Measurements from ENCODE around the gene PLAAT2. TPM values are rescaled to one million over a fixed set of nuclear protein-coding genes. Genes with fewer than 3 reads are reported as not detected.
"Not testable (repeated sequence)": the region's sequence is repeated elsewhere in the genome, so short reads cannot be mapped to it uniquely, and the experiment has no call there.

PLAAT2 gene
- total RNA-seq, 1 donor from 2014 or later, result not detected

DNA sequence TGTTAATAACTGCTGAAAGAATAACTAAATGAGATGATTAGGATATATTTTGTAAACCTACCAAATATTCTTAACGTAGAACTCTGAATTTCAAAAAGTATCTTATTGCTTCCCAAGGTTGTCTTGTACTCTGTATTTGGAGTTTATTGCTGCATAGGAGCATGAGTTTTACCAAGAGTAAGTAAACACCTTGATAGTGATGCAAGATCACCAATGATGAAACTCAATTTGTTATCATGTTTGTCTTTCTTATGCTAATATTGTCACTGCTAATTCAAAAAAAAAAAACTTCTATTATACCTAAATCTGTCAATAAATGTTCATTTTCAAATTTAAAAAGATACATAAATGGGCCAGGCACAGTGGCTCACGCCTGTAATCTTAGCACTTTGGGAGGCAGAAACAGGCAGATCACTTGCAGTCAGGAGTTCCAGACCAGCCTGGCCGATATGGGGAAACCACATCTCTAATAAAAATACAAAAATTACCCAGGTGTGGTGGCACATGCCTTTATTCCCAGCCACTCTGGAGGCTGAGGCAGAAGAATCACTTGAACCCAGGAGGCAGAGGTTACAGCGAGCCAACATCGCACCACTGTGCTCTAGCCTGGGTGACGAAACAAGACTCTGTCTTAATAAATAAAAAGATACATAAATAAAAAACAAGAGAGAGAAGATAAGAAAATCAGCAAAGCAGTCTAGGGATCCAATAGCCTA lies 23.4 kb upstream of the PLAAT2 start:
- Histone ChIP-seq H3K4me1 (no peaks in the 10 kb centered on the region), H3K27me3 (no peaks in the 10 kb centered on the region), H3K27ac (no peak overlapping the region), H3K9me3 (no peaks in the 10 kb centered on the region), H3K4me3 (no peak overlapping the region), H3K36me3 (peaks cover 51 to 90% of the 10 kb centered on the region in 2 donors)
- intact Hi-C loops (cut with DNase I), result no loop called here
- no peak for DNase-seq (ENCODE audit: low spot score in 2 of 2)
- TF ChIP-seq, protein P1, sequence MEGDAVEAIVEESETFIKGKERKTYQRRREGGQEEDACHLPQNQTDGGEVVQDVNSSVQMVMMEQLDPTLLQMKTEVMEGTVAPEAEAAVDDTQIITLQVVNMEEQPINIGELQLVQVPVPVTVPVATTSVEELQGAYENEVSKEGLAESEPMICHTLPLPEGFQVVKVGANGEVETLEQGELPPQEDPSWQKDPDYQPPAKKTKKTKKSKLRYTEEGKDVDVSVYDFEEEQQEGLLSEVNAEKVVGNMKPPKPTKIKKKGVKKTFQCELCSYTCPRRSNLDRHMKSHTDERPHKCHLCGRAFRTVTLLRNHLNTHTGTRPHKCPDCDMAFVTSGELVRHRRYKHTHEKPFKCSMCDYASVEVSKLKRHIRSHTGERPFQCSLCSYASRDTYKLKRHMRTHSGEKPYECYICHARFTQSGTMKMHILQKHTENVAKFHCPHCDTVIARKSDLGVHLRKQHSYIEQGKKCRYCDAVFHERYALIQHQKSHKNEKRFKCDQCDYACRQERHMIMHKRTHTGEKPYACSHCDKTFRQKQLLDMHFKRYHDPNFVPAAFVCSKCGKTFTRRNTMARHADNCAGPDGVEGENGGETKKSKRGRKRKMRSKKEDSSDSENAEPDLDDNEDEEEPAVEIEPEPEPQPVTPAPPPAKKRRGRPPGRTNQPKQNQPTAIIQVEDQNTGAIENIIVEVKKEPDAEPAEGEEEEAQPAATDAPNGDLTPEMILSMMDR (IDR thresholded peaks at IDR 0.05), result no peak

DNA sequence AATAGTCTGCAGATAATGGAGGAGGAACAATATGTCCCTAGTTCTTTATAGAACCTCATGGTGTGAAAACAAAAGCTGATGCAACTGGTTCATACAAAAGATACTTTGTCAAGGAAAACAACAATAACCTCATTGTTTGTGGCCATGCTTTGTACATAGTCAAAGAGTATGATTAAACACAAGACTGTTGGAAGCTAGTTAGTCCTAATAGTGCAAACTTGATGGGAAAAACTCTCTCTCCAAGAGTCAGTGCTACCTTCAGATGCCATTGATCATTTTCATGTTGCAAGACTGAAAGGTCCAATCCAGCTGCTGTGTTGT lies 20.1 kb upstream of the PLAAT2 start:
- Histone ChIP-seq H3K9me3 (peaks cover 9 to 17% of the 10 kb centered on the region in 2 donors), H3K27me3 (no peaks in the 10 kb centered on the region), H3K4me1 (no peaks in the 10 kb centered on the region), H3K36me3 (peaks cover 49 to 80% of the 10 kb centered on the region in 2 donors), H3K27ac (no peak overlapping the region), H3K4me3 (no peak overlapping the region)
- no peak for DNase-seq (ENCODE audit: low spot score in 2 of 2)
- intact Hi-C loops (cut with DNase I), result no loop called here
- TF ChIP-seq, protein P1 (IDR thresholded peaks at IDR 0.05), result no peak

DNA sequence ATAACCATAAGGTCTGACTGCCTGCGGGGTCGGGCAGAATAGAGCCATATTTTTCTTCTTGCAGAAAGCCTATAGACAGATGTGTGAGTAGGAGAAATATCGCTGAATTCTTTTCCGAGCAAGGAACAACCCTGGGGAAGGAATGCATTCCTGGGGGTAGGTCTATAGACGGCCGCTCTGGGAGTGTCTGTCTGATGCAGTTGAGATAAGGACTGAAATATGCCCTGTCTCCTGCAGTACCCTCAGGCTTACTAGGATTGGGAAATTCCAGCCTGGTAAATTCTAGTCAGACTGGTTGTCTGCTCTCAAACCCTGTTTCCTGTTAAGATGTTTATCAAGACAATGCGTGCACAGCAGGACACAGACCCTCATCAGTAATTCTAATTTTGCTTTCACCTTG lies 18.0 kb upstream of the PLAAT2 start:
- H3K27ac ChIP-seq; H3K27me3 ChIP-seq; intact Hi-C loops (cut with DNase I); H3K4me1 ChIP-seq; DNase-seq (ENCODE audit: low spot score in 2 of 2); H3K4me3 ChIP-seq: not testable (repeated sequence)
- H3K9me3 ChIP-seq, result peaks cover 9 to 17% of the 10 kb centered on the region in 2 donors
- H3K36me3 ChIP-seq, result peaks cover 49 to 59% of the 10 kb centered on the region in 2 donors

DNA sequence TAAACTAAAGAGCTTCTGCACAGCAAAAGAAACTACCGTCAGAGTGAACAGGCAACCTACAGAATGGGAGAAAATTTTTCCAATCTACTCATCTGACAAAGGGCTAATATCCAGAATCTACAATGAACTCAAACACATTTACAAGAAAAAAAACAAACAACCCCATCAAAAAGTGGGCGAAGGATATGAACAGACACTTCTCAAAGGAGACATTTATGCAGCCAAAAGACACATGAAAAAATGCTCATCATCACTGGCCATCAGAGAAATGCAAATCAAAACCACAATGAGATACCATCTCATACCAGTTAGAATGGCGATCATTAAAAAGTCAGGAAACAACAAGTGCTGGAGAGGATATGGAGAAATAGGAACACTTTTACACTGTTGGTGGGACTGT lies 15.7 kb upstream of the PLAAT2 start:
- H3K4me3 ChIP-seq; H3K27ac ChIP-seq; DNase-seq (ENCODE audit: low spot score in 2 of 2); H3K27me3 ChIP-seq; intact Hi-C loops (cut with DNase I): not testable (repeated sequence)
- peaks cover 9 to 17% of the 10 kb centered on the region in 2 donors for H3K9me3 ChIP-seq
- peaks cover 0 to 16% of the 10 kb centered on the region in 2 donors for H3K4me1 ChIP-seq
- peaks cover 38 to 49% of the 10 kb centered on the region in 2 donors for H3K36me3 ChIP-seq

DNA sequence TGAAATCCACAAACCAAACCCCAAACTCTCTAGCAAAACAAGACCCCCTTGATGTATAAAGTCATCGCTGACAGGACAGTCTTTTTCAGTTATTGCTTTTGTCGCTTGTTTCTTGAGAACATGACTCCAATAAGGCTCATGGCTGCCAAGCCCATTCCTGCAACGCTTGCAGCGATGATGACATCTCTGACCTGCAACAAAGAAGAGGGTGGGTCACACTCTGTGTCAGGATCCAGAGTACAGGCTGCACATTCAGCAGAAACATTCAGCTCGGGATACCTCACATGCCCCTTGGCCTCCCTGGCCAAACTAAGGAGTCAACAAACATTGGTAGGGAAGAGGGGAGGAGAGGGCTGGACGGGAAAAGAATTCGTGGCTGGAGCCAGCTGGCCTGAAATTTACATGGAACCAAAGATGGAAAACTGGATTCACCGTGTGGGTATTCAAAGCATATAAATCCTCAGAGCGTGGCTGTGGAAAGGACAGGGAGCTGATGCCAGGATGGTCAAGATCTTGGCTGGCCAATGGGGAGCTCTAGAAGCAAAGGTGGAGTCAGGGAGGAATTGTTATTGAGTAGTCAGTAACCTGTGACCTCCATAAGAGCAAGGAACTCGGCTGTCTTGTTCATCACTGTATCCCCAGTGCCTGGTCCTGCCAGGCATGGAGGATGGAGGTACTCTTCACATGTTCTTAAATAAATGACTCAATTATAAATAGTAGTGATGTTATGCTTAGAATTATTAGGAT lies 11.8 kb upstream of the PLAAT2 start:
- Histone ChIP-seq H3K27ac (peak overlapping the region; percentile 28 to 40), H3K4me3 (no peak overlapping the region), H3K9me3 (peaks cover 0 to 3% of the 10 kb centered on the region in 2 donors), H3K4me1 (peaks cover 0 to 18% of the 10 kb centered on the region in 2 donors), H3K36me3 (peaks cover 7 to 14% of the 10 kb centered on the region in 2 donors), H3K27me3 (no peaks in the 10 kb centered on the region)
- intact Hi-C loops (cut with DNase I), result no loop called here
- peak in 1 of 2 donors; percentile 81 for DNase-seq (ENCODE audit: low spot score in 2 of 2)
- TF ChIP-seq, protein P1 (IDR thresholded peaks at IDR 0.05), result no peak

DNA sequence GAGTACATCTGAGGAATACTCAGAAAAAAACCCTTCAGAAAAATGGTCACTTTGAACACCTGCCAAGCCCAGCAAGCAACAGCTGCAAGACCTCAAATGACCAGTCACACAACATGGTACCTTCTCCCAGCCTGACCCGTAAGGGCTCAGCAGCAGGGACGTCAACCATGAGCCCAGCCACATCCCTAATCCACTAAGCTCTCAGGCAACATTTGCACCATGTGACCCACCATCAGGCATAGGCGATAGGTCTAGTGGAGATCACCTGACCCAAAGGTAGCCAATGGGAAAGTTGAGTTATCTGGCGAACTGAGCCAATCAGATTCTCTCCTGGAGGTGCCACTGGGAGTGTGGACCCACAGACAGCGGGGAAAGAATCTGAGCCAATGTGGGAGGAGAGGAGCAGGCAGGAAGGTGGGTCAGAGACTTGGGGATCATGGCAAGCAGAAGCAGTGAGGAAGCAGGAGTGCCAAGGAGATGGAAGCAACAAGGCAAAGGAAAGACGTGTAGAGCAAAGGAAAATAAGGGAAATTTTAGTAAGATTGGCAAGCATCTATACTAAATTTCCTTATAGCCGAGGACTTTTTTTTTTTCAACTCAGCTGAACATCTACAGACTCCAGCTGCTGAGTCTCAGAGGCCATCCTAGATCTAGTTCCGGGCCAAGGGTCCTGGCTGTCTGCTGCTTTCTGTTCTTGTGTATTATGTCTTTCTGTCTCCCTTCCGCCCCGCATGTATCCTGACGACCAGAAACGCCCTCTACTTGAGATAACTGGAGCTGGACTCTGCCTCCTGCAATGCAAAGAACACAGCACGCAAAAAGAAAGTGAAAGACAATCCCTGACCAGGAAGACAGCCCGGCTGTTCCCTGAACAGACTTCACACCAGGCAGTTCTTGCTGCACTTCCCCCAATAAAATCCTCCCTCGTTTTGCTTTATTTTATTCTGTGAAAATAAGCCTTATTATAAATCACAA lies 11.0 kb upstream of the PLAAT2 start:
- Histone ChIP-seq H3K9me3 (no peaks in the 10 kb centered on the region), H3K36me3 (peaks cover 4 to 10% of the 10 kb centered on the region in 2 donors), H3K4me3 (peak overlapping the region in 1 of 2 donors; percentile 2), H3K27ac (peak overlapping the region; percentile 8 to 28), H3K27me3 (no peaks in the 10 kb centered on the region), H3K4me1 (peaks cover 0 to 18% of the 10 kb centered on the region in 2 donors)
- intact Hi-C loops (cut with DNase I), result no loop called here
- no peak for DNase-seq (ENCODE audit: low spot score in 2 of 2)
- TF ChIP-seq, protein P1 (IDR thresholded peaks at IDR 0.05), result no peak
